Hepatocyte (in vitro differentiated cells): ENCODE data around the gene SLC40A1.

Source experiments
- CTCF ChIP-seq: fragments of 200-600 bp; sonication (generic); IDR thresholded peaks from 2 replicates; pipeline ENCODE4 v1.5.1; 2016; ENCODE audit warnings: antibody characterized with exemption, mild to moderate bottlenecking; ENCODE audit not compliant: poor library complexity
- EZH2phosphoT487 ChIP-seq: fragments of 200-600 bp; sonication (generic); IDR thresholded peaks from one replicate; pipeline ENCODE4 v1.6.1; 2018; ENCODE audit warnings: antibody characterized with exemption, mild to moderate bottlenecking, low read depth, moderate library complexity; ENCODE audit not compliant: unreplicated experiment, severe bottlenecking

GRCh38 chr2:189614585-189614984 is 34.0 kb upstream of the SLC40A1 start:
- no peak for TF ChIP-seq EZH2phosphoT487
- no peak for TF ChIP-seq CTCF
